SK-N-SH treated with all-trans-retinoic acid at 6 μM for 48 hours (cell line): ENCODE data around the gene WFDC5.

Source experiments
- ATAC-seq: fragments of 200-7000 bp; cut with Tn5 transposase; 3 replicates; pipeline ENCODE4 v1.9.1; 2020; ENCODE audit warnings: mild to moderate bottlenecking, moderate library complexity
- ARNTL ChIP-seq: fragments of 450-650 bp; formaldehyde crosslinking; IDR thresholded peaks from 2 replicates; pipeline ENCODE4 v1.5.0; 2020; ENCODE audit warnings: low read depth, mild to moderate bottlenecking, moderate library complexity, borderline replicate concordance
- BACH2 ChIP-seq: fragments of 250-450 bp; sonication (Bioruptor Pico); IDR thresholded peaks from 2 replicates; pipeline ENCODE4 v1.9.0; 2021; ENCODE audit warnings: mild to moderate bottlenecking, borderline replicate concordance
- CSDC2 ChIP-seq: fragments of 250-450 bp; sonication (Bioruptor Pico); IDR thresholded peaks from 2 replicates; pipeline ENCODE4 v1.5.0; 2020; ENCODE audit warnings: mild to moderate bottlenecking, moderate library complexity
- ESRRG ChIP-seq: fragments of 250-450 bp; sonication (Bioruptor Pico); IDR thresholded peaks from 2 replicates; pipeline ENCODE4 v1.6.1; 2021; ENCODE audit warnings: mild to moderate bottlenecking
- GLIS3 ChIP-seq: fragments of 250-450 bp; sonication (Bioruptor Pico); IDR thresholded peaks from 2 replicates; pipeline ENCODE4 v1.5.0; 2020; ENCODE audit warnings: mild to moderate bottlenecking, moderate library complexity
- ISL1 ChIP-seq: fragments of 250-450 bp; sonication (Bioruptor Pico); IDR thresholded peaks from 2 replicates; pipeline ENCODE4 v2.1.2; 2022; ENCODE audit warnings: mild to moderate bottlenecking, moderate library complexity
- OSR1 ChIP-seq: fragments of 250-450 bp; sonication (Bioruptor Pico); IDR thresholded peaks from 2 replicates; pipeline ENCODE4 v1.8.0; 2022; ENCODE audit warnings: moderate library complexity, mild to moderate bottlenecking, inconsistent platforms
- PPARA ChIP-seq: fragments of 250-450 bp; sonication (Bioruptor Pico); IDR thresholded peaks from 2 replicates; pipeline ENCODE4 v1.5.0; 2020; ENCODE audit warnings: mild to moderate bottlenecking, borderline replicate concordance
- RARB ChIP-seq: fragments of 250-450 bp; sonication (Bioruptor Pico); IDR thresholded peaks from 2 replicates; pipeline ENCODE4 v1.8.0; 2021; ENCODE audit warnings: mild to moderate bottlenecking, moderate library complexity
- SNAI2 ChIP-seq: fragments of 250-450 bp; sonication (Bioruptor Pico); IDR thresholded peaks from 2 replicates; pipeline ENCODE4 v1.5.0; 2020; ENCODE audit warnings: mild to moderate bottlenecking, moderate library complexity
- TCF4 ChIP-seq: fragments of 250-450 bp; sonication (Bioruptor Pico); IDR thresholded peaks from 2 replicates; pipeline ENCODE4 v1.8.0; 2021; ENCODE audit warnings: mild to moderate bottlenecking, moderate library complexity, borderline replicate concordance
- TOX ChIP-seq: fragments of 250-450 bp; sonication (Bioruptor Pico); IDR thresholded peaks from 2 replicates; pipeline ENCODE4 v1.8.0; 2021; ENCODE audit warnings: mild to moderate bottlenecking, moderate library complexity, borderline replicate concordance
- ZC3H10 ChIP-seq: fragments of 250-450 bp; sonication (Bioruptor Pico); IDR thresholded peaks from 2 replicates; pipeline ENCODE4 v1.5.1; 2021; ENCODE audit warnings: mild to moderate bottlenecking, moderate library complexity
- ZFP3 ChIP-seq: fragments of 250-450 bp; sonication (Bioruptor Pico); IDR thresholded peaks from 2 replicates; pipeline ENCODE4 v1.5.0; 2020; ENCODE audit warnings: mild to moderate bottlenecking, moderate library complexity
- ZFP30 ChIP-seq: fragments of 450-650 bp; formaldehyde crosslinking; IDR thresholded peaks from 2 replicates; pipeline ENCODE4 v1.5.0; 2022; ENCODE audit warnings: mild to moderate bottlenecking, moderate library complexity
- ZNF565 ChIP-seq: fragments of 450-650 bp; formaldehyde crosslinking; conservative IDR thresholded peaks from 2 replicates; pipeline ENCODE4 v1.5.0; 2020; ENCODE audit warnings: low read depth, mild to moderate bottlenecking, moderate library complexity
- ZNF70 ChIP-seq: fragments of 450-650 bp; formaldehyde crosslinking; IDR thresholded peaks from 2 replicates; pipeline ENCODE4 v1.5.0; 2020; ENCODE audit warnings: mild to moderate bottlenecking, moderate library complexity
- ZNF8 ChIP-seq: fragments of 450-650 bp; formaldehyde crosslinking; IDR thresholded peaks from 2 replicates; pipeline ENCODE4 v1.5.0; 2020; ENCODE audit warnings: mild to moderate bottlenecking, moderate library complexity
- TF ChIP-seq, protein P1 (sequence below): fragments of 250-450 bp; sonication (Bioruptor Pico); IDR thresholded peaks from 2 replicates; pipeline ENCODE4 v1.5.1; 2020; ENCODE audit warnings: low read depth, mild to moderate bottlenecking, moderate library complexity
- TF ChIP-seq, protein P2 (sequence below): fragments of 250-450 bp; sonication (Bioruptor Pico); IDR thresholded peaks from 2 replicates; pipeline ENCODE4 v1.8.0; 2020; ENCODE audit warnings: mild to moderate bottlenecking, moderate library complexity, borderline replicate concordance
- TF ChIP-seq, protein P3 (sequence below): fragments of 250-450 bp; sonication (Bioruptor Pico); IDR thresholded peaks from 2 replicates; pipeline ENCODE4 v1.5.0; 2020; ENCODE audit warnings: mild to moderate bottlenecking, moderate library complexity
- TF ChIP-seq, protein P4 (sequence below): fragments of 250-450 bp; sonication (Bioruptor Pico); IDR thresholded peaks from 2 replicates; pipeline ENCODE4 v1.8.0; 2021; ENCODE audit warnings: low read depth, mild to moderate bottlenecking, moderate library complexity, borderline replicate concordance
- TF ChIP-seq, protein P5 (sequence below): fragments of 250-450 bp; sonication (Bioruptor Pico); IDR thresholded peaks from 2 replicates; pipeline ENCODE4 v1.5.1; 2021; ENCODE audit warnings: mild to moderate bottlenecking, moderate library complexity

WFDC5 gene

DNA sequence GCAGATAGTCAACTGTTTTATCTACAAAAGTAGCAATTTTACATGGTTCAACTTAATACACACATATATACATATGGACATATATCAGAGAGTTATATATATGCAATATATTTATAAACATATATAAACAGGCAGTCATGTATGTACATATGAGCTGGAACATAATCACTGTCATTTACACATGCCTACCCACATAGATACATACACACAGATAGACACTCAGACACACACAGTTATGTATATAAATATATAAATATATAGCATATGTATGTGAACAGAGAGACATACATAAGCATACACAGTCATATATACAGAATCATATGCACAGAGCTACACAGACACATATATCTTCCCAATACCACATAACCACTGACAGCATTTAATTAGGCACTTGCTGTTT is 2.2 kb downstream of the WFDC5 start:
- ATAC-seq, result no peak
- no peak for TF ChIP-seq ZNF8 (CRISPR knock-in tag)
- TF ChIP-seq ISL1 (CRISPR knock-in tag), result no peak
- TF ChIP-seq ZFP3 (CRISPR knock-in tag), result no peak
- no peak for TF ChIP-seq CSDC2 (CRISPR knock-in tag)

DNA sequence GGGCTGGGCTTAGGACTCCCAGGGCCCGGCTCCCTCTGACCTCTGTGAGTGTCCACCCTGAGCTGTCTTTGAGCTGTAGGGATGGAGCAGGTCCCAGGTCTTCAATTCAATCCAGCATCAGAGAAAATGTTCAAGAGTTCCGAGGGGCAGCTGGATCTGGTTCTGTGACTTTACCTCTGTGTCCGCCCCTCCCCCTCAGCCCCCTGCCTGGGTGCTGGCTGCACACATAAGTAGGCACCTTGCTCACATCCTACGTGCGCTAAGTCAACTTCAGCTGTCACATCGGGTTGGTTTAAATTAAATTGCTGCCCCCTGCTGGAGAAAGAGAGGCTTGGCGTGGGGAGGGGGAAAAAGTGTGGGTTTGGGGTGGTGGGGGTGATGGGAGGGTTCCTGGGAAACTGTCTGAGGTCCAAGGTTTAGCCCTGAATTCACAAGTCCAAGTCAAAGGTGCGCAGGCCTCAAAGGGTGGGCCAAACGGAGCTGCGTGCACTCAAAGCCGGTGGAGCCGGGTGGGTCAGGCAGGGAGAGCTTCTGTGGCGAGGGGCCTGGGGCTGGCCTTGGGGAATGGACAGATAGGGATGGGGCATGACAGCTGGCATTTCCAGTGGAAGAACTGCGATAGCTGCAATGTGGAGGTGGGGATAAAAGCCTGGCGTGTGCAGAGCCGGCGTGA is 3.0 kb downstream of the WFDC5 start:
- peak; percentile 53 for ATAC-seq

DNA sequence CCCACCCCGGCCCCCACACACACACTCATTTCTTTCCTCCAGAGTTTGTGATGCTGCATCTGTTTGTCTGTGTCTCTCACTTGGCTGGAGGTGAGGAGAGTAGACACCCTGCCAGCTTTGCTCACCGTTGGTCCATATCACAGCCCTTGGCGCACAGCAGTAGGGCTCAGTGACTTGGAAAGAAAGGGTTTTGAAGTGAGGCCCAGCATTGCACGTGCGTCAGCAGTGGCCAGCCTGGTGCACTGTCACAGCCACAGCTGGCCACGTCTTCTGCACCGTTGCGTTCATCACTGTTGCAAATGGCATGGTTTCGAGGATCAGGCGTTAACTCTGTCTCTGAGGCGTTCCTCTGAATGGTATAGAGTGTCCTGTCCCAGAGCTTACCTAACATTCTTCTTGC is 3.7 kb downstream of the WFDC5 start:
- no peak for ATAC-seq
- no peak for TF ChIP-seq RARB (CRISPR knock-in tag)

More for the DNA sequence above, 3.0 kb downstream of the WFDC5 start:
- TF ChIP-seq GLIS3 (CRISPR knock-in tag) (no peak), TCF4 (CRISPR knock-in tag) (no peak), ZNF8 (CRISPR knock-in tag) (no peak), OSR1 (CRISPR knock-in tag) (no peak), ZFP3 (CRISPR knock-in tag) (no peak), TOX (CRISPR knock-in tag) (no peak), ZFP30 (CRISPR knock-in tag) (no peak), ZNF565 (no peak), BACH2 (CRISPR knock-in tag) (no peak), ARNTL (CRISPR knock-in tag) (no peak), ESRRG (CRISPR knock-in tag) (no peak), ISL1 (CRISPR knock-in tag) (no peak), RARB (CRISPR knock-in tag) (no peak), ZC3H10 (CRISPR knock-in tag) (no peak), CSDC2 (CRISPR knock-in tag) (no peak)
- TF ChIP-seq, protein P1, sequence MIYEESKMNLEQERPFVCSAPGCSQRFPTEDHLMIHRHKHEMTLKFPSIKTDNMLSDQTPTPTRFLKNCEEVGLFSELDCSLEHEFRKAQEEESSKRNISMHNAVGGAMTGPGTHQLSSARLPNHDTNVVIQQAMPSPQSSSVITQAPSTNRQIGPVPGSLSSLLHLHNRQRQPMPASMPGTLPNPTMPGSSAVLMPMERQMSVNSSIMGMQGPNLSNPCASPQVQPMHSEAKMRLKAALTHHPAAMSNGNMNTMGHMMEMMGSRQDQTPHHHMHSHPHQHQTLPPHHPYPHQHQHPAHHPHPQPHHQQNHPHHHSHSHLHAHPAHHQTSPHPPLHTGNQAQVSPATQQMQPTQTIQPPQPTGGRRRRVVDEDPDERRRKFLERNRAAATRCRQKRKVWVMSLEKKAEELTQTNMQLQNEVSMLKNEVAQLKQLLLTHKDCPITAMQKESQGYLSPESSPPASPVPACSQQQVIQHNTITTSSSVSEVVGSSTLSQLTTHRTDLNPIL (CRISPR knock-in tag), result no peak
- TF ChIP-seq, protein P2, sequence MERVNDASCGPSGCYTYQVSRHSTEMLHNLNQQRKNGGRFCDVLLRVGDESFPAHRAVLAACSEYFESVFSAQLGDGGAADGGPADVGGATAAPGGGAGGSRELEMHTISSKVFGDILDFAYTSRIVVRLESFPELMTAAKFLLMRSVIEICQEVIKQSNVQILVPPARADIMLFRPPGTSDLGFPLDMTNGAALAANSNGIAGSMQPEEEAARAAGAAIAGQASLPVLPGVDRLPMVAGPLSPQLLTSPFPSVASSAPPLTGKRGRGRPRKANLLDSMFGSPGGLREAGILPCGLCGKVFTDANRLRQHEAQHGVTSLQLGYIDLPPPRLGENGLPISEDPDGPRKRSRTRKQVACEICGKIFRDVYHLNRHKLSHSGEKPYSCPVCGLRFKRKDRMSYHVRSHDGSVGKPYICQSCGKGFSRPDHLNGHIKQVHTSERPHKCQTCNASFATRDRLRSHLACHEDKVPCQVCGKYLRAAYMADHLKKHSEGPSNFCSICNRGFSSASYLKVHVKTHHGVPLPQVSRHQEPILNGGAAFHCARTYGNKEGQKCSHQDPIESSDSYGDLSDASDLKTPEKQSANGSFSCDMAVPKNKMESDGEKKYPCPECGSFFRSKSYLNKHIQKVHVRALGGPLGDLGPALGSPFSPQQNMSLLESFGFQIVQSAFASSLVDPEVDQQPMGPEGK (CRISPR knock-in tag), result no peak
- TF ChIP-seq, protein P3, sequence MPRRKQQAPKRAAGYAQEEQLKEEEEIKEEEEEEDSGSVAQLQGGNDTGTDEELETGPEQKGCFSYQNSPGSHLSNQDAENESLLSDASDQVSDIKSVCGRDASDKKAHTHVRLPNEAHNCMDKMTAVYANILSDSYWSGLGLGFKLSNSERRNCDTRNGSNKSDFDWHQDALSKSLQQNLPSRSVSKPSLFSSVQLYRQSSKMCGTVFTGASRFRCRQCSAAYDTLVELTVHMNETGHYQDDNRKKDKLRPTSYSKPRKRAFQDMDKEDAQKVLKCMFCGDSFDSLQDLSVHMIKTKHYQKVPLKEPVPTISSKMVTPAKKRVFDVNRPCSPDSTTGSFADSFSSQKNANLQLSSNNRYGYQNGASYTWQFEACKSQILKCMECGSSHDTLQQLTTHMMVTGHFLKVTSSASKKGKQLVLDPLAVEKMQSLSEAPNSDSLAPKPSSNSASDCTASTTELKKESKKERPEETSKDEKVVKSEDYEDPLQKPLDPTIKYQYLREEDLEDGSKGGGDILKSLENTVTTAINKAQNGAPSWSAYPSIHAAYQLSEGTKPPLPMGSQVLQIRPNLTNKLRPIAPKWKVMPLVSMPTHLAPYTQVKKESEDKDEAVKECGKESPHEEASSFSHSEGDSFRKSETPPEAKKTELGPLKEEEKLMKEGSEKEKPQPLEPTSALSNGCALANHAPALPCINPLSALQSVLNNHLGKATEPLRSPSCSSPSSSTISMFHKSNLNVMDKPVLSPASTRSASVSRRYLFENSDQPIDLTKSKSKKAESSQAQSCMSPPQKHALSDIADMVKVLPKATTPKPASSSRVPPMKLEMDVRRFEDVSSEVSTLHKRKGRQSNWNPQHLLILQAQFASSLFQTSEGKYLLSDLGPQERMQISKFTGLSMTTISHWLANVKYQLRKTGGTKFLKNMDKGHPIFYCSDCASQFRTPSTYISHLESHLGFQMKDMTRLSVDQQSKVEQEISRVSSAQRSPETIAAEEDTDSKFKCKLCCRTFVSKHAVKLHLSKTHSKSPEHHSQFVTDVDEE (CRISPR knock-in tag), result no peak
- TF ChIP-seq, all 23 proteins: peak for 0

DNA sequence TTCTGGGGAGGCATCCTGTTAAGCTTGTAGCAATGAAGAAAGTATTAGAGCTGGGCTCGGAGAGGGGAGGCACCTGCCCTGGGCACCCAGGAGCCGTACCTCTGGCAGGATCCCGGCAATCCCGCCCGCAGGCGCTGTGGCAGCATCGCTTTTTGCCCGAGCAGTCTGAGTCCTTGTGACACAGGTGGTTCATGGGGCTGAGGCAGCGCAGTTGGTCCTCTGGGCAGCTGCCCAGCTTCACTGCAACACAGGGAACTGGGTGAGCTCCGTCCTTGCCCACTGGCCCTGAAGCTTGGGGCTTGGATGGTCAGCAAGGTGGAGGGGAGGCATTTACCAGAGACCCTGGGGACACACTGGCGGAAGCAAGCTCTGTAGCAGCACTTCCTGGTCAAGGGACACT is 4.7 kb downstream of the WFDC5 start:
- ATAC-seq, result no peak
- no peak for TF ChIP-seq ZFP30 (CRISPR knock-in tag)
- TF ChIP-seq, protein P2 (CRISPR knock-in tag), result no peak
- TF ChIP-seq PPARA (CRISPR knock-in tag), result no peak
- TF ChIP-seq GLIS3 (CRISPR knock-in tag), result no peak
- TF ChIP-seq, protein P4, sequence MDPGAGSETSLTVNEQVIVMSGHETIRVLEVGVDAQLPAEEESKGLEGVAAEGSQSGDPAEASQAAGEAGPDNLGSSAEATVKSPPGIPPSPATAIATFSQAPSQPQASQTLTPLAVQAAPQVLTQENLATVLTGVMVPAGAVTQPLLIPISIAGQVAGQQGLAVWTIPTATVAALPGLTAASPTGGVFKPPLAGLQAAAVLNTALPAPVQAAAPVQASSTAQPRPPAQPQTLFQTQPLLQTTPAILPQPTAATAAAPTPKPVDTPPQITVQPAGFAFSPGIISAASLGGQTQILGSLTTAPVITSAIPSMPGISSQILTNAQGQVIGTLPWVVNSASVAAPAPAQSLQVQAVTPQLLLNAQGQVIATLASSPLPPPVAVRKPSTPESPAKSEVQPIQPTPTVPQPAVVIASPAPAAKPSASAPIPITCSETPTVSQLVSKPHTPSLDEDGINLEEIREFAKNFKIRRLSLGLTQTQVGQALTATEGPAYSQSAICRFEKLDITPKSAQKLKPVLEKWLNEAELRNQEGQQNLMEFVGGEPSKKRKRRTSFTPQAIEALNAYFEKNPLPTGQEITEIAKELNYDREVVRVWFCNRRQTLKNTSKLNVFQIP, result no peak
- no peak for TF ChIP-seq BACH2 (CRISPR knock-in tag)
- no peak for TF ChIP-seq ZNF70 (CRISPR knock-in tag)
- no peak for TF ChIP-seq ZNF565
- TF ChIP-seq CSDC2 (CRISPR knock-in tag), result no peak
- no peak for TF ChIP-seq SNAI2 (CRISPR knock-in tag)
- no peak for TF ChIP-seq ZNF8 (CRISPR knock-in tag)
- TF ChIP-seq ESRRG (CRISPR knock-in tag), result no peak
- TF ChIP-seq, protein P5, sequence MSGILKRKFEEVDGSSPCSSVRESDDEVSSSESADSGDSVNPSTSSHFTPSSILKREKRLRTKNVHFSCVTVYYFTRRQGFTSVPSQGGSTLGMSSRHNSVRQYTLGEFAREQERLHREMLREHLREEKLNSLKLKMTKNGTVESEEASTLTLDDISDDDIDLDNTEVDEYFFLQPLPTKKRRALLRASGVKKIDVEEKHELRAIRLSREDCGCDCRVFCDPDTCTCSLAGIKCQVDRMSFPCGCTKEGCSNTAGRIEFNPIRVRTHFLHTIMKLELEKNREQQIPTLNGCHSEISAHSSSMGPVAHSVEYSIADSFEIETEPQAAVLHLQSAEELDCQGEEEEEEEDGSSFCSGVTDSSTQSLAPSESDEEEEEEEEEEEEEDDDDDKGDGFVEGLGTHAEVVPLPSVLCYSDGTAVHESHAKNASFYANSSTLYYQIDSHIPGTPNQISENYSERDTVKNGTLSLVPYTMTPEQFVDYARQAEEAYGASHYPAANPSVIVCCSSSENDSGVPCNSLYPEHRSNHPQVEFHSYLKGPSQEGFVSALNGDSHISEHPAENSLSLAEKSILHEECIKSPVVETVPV (CRISPR knock-in tag), result no peak
- TF ChIP-seq ZC3H10 (CRISPR knock-in tag), result no peak
- TF ChIP-seq TOX (CRISPR knock-in tag), result no peak
- TF ChIP-seq RARB (CRISPR knock-in tag), result no peak
- TF ChIP-seq, protein P1 (CRISPR knock-in tag), result no peak
